Measurements from ENCODE around the gene DNAJC6.

- TF ChIP-seq CTCF (IDR thresholded peaks at IDR 0.05): no peak
- no peak for TF ChIP-seq ZFX (IDR thresholded peaks at IDR 0.05; ENCODE audit: borderline replicate concordance)
Measured at GRCh38 chr1:65266476-65266875, 42.9 kb upstream of the DNAJC6 start.

All from 22Rv1 (cell line).